ENCODE data around the gene FAXDC2.
"Not testable (repeated sequence)": the region's sequence is repeated elsewhere in the genome, so short reads cannot be mapped to it uniquely, and the experiment has no call there.

Gene FAXDC2

GRCh38 chr5:154861946-154862345, 11.5 kb upstream of the FAXDC2 start:
- no peak for DNase-seq (ENCODE audit: low read depth)

GRCh38 chr5:154860765-154861164, 10.4 kb upstream of the FAXDC2 start:
- no peak for DNase-seq (ENCODE audit: low read depth)

DNA sequence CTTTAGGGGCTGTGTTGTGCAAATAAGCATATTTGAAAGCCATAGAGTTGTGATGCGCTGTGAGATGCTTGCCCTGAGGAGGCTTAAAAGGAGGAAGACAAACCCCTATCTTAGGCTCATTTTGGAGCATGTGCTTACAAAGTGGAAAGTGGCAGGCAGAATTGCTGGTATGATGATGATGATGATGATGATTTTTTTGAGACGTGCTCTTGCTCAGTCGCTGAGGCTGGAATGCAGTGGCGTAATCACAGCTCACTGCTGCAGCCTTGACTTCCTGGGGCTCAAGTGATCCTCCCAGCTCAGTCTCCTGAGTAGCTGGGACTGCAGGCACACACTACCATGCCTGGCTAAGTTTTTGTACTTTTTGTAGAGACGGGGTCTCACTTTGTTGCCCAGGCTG, 9.7 kb upstream of the FAXDC2 start:
- no peak for DNase-seq (ENCODE audit: low read depth)

DNA sequence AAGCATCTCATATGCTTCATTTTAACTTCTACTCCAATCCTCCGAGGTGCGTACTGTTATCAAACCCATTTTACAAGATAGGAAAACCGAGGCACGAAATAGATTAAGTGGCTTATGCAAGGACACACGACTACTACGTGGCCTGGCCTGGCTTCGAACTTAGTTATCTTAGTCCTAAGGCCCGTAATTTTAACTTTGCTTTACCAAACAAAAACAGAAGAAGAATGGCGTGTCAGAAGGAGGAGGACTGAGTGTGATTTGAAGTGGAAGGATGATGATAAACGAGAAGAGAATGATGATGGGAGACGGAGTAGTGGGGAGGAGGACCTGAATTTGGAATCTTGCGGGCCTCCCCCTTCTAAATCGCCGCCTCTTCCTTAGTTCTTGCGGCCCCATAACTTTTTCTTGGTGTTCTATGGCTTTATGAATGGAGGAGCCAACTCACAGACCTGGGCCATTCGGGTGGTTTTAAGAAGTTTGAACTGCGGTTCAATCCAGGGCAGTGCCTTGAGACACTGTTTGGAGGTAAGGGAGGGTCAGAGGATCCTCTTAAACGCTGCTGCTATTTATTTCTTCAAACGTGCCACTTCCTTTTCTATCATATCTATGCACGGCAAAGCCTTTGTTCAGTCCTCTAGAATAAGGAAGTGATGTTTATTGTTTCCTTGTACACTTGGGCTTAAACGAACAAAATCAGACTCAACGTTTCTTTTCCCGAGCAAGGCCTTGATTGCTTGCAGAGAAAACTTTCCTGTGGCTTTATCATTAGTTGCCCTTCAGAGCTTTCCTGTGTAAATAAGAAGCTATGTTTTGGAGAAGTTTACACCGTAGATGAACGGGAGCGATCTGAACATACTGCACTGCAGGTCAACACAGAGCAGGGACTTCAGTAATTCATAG, 8.8 kb upstream of the FAXDC2 start:
- no peak for DNase-seq (ENCODE audit: low read depth)

DNA sequence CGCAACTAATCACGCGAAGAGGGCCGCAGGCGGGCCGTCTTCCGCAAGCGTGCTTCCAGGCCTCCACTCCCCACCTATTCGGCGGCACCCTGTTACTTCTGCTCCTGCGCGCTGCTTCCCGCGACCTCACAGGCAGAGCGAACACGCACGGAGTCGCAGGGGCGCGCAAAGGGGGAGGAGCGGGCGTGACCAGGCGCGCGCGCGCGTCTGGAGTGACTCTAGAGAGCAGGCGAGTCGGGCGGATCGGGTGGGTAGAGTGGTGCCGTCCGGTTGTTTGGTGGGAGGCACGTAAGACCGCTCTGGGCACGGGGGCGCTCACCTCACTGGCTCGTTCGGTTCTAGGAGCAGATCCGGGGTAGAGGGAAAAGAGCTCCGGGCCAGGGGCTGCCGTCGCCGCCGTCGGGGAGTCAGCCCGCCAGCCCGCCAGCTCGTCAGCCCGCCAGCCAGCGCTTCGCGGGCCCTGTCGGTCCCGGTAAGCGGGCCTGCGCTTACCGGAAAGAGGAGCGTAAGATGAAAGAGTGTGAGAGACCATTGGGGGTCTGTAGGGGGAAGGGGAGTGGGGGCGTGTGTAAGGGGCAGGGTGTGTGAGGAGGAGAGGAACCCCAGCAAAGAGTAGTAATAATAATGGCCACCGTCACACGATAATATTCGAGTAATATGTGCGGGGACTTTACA, 8.0 kb upstream of the FAXDC2 start, which contains the start of gene CNOT8:
Gene CNOT8, plus strand, starts transcription at position 331 of the 675 bp plus-strand sequence. CDS start 4,652 bp downstream, outside the sequence.
- peak; percentile 97 for DNase-seq (ENCODE audit: low read depth)

DNA sequence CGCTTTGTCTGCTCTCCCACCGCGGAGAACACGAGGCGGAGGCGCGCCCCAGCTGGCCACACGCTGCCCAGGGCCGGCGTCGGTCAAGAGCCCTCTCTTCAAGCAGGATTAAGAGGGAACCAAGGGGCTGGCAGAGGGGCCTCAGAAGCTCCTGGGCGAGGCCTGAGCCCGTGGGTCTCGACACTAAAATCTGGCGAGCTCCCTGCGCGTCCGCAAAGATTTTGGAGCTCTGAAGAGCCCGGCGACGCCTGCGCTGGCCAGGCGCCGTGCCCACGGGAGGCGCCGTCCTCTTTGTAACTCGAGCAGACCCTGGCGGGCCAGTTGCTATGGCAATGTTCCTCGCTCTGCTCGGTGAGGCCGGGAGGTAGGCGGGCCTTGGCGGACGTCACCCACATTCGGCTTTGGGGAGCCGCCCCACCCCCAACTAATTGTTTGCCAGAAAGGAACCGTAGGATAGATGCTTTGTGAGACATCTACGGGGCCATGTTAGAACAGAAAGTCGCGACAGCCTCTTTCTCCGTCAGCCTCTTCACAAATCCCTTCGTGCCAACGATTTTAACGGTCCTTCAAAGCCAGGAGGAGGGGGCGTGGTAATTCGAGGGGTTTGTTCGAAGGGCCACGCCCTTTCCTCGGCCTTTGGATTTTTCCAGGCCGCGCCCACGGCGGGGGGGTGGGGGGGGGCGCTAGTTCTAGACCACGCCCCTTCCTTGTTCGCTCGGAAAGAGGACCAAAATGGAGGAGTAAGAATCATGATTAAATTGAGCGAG, 7.3 kb upstream of the FAXDC2 start:
- DNase-seq (ENCODE audit: low read depth): peak; percentile 74

DNA sequence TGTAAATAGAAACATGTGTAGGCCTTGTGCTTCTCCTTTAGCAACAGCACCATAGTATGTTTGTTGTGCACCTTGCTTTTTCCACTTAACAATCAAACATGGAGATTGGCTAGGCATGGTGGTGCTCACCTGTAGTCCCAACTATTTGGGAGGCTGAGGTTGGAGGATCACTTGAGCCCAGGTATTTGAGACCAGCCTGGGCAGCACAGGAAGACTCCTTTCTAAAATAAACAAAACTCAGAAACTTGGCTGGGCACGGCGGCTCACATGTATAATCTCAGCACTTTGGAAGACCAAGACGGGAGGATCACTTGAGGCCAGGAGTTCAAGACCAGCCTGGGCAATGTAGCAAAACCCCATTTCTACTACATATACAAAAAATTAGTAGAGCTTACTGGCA, 948 bp upstream of the FAXDC2 start:
- DNase-seq (ENCODE audit: low read depth): no peak

DNA sequence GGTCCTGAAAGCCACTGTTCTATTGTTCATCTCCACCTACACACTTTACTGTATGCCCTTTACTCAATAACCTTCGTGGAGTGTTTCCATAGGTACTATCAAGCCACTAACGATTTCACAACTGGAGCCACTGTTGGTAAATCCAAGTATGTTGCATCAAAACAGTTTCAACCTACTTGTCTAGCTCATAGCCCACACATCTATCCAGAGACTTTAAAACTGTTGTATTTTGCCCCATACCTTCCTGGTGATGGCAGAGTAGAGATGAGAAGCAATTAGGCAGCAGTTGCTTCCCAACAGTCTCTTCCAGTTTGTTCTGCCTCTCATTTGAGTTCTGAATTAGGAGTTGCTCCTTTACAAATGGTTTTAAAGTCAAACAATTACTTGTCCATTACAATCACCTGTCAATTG, 607 bp downstream of the FAXDC2 start:
- no peak for DNase-seq (ENCODE audit: low read depth)

GRCh38 chr5:154849264-154849785, 1.1 kb downstream of the FAXDC2 start:
- no peak for DNase-seq (ENCODE audit: low read depth)

- no peak for DNase-seq (ENCODE audit: low read depth)
These were observed 5.6 kb downstream of the FAXDC2 start for GRCh38 chr5:154844809-154845208.

DNA sequence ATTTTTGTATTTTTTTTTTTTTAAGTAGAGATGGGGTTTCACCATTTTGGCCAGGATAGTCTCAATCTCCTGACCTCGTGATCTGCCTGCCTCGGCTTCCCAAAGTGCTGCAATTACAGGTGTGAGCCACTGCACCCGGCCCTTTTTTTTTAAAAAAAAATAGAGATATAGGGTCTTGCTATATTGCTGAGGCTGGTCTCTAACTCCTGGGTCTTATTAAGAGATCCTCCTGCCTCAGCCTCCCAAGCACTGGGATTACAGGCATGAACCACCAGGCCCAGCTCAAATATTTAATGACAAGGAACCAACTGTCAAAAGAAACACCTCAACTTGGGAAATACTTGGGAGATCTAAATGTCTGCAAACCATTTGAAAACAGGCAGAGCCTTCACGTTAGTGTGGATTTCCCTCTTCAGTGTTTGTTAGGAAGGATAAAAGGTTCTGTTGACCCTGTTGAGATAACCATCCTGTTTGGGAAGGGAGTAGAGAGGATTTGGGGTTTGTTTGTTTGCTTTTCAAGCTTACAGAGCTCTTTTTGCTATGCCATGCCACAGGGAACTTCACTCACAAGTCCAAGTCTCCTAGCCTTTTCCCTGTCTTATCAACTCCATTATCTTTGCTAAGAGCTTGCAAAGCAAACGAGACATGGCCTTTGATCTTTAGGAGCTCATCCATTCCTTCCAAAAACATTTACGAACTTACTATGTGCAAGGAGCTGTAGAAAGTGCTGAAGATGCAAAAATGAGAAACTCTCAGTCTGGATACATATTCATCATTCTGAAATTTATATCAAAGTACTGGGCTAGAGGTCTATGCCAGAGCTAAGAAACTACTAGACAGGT, 7.5 kb downstream of the FAXDC2 start:
- no peak for DNase-seq (ENCODE audit: low read depth)

GRCh38 chr5:154841273-154841661, 9.1 kb downstream of the FAXDC2 start:
- no peak for DNase-seq (ENCODE audit: low read depth)

DNA sequence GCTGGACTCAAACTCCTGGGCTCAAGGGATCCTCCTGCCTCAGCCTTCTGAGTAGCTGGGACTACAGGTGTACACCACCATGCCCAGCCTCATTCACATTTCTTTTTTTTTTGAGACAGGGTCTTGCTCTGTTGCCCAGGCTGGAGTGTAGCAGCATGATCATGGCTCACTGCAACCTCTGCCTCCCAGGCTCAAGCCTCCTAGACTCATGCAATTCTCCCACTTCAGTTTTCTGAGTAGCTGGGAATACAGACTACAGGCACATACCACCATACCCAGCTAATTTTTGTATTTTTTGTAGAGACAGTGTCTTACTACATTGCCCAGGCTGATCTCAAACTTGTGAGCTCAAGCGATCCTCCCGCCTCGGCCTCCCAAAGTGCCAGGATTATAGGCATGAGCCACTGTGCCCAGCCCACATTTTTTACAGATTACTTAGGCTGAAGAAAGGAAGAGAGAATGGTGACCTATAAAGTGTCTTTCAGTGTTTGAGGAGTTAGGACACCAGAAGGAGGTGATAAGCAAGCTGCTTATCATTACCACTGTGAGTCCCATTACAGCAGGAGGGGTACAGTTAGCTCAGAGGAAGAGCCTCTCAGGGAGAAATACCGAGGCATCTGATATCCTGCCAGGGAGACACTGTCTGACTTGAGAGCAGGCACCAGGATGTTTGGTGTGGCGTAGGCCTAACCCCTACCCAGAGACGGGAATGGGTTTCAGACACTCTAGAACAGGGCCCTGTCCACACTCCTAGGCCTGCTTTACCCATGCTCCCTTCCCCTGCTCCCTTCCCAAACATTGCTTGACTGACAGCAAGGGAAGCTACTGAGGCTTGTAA, 9.7 kb downstream of the FAXDC2 start:
- DNase-seq (ENCODE audit: low read depth): no peak

- no peak for DNase-seq (ENCODE audit: low read depth)
These were observed 13.1 kb downstream of the FAXDC2 start for GRCh38 chr5:154837009-154837901.

DNA sequence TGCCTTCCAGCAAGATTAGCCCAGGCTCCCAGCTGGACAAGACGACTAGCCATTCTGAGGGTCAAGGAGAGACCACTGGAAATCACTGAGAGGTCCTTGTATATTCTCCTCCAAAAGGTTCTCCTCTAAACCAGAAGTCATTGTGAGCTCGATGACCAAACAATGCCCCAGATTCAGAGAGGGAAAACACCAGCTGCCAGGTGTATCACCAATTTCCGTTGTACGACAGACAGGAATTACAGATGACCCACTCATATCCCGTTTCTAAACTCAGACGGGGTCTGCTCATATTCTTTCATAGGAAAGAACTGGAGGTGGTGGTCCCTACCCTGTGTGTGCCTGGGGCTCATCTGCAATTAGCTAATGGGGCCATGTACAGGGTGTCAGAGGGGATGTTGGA, 14.2 kb downstream of the FAXDC2 start:
- no peak for DNase-seq (ENCODE audit: low read depth)

GRCh38 chr5:154835701-154836052, 14.7 kb downstream of the FAXDC2 start:
- DNase-seq (ENCODE audit: low read depth): not testable (repeated sequence)

- DNase-seq (ENCODE audit: low read depth): no peak
These were observed 16.4 kb downstream of the FAXDC2 start for GRCh38 chr5:154834053-154834452.

DNA sequence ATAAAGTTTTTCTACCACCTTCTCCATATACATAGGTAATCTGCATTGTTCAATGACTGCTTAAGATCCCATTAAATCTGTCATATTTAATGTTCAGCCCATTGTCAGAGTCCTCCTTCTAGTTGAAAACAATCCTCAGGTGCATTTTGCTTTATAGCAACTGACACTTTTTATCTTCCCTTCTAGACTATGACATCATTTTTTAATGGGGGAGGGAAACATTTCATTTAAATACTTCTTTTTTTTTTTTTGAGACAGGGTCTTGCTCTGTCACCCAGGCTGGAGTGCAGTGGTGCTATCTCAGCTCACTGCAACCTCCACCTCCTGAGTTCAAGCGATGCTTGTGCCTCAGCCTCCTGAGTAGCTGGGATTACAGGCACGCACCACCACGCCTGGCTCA, 17.6 kb downstream of the FAXDC2 start:
- DNase-seq (ENCODE audit: low read depth): not testable (repeated sequence)

DNA sequence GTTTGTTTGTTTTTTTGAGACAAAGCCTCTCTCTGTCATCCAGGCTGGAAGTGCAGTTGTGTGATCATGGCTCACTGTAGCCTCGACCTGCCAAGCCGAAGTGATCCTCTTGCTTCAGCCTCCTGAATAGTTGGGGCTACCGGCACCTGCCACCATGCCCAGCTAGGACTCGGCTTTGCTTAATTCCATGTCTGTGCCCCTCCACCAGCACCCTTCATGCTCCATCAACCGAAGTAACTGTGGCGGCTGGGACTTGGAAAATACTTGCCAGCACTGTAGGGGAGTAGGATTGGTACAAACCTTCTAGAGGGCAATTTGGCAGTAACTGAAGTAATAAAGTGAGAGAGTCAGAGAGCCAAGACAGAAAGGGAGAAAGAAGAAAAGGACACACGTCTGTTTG, 19.0 kb downstream of the FAXDC2 start:
- DNase-seq (ENCODE audit: low read depth): no peak
